Peyer's patch (tissue), 4 donors: Measurements from ENCODE around the gene GAS6.

Experiments used
- CTCF ChIP-seq, 6 experiments: fragments of 450-650 bp in 4 of 6; fragments of 200-600 bp in 2 of 6; sonication (generic) in 1 of 6; IDR thresholded peaks; one replicate each; pipeline ENCODE4 v1.5.1; 2017 to 2019; ENCODE audit warnings: antibody characterized with exemption in 6 of 6, mild to moderate bottlenecking in 3 of 6, moderate library complexity in 1 of 6
- POLR2A ChIP-seq, 2 donors: fragments of 450-650 bp; IDR thresholded peaks; one replicate each; pipeline ENCODE4 v1.5.1; 2017; ENCODE audit warnings: antibody characterized with exemption in 2 of 2, mild to moderate bottlenecking in 2 of 2, moderate library complexity in 2 of 2

DNA sequence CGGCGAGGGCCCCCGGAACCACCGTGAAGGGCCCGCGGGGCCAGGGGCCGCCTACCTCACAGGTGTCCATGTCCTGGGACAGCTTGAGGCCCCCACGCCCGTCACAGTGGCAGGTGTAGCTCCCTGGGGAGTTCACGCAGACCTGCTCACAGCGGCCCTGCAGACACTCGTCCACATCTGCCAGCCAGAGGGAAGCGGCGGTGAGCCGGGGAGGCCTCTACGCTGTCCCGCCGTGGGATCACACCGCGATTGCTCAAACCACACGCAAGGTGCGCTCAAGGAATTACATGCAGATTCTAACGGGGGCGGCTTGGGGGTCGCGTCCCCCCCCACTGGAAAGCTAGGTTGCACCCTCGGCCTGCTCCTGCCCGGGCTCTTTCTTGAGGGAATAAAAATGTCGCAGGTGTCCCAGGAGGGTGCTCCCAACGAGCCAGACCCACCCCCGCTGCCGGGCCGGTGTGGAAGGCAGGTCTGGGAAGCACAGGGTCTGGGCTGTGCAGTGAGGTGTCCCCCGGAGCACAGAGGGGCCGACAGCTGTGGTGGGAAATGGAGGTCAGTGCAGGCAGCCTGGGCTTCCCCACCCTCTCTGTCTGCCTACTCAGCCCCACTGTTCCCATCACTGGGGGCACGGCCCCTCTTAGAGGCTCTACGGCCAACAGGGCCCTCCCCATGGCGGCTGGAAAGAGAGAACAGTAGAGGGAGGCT, 29.2 kb downstream of the GAS6 start:
- TF ChIP-seq POLR2A (IDR thresholded peaks at IDR 0.05): no peak
- no peak for TF ChIP-seq CTCF (IDR thresholded peaks at IDR 0.05)
